ENCODE results near the gene SCUBE2. TPM values are rescaled to one million over a fixed set of nuclear protein-coding genes. Genes with fewer than 3 reads are reported as not detected.

Gene SCUBE2
- polyA plus RNA-seq, 2 of the 4 experiments (the other 2 are of a cell fraction): 0.49 to 0.63 TPM

GRCh38 chr11:9118277-9118676 lies 26.9 kb upstream of the SCUBE2 start:
- CTCF ChIA-PET: interaction anchor here (1.4 to 1.9 kb wide), 2 partner anchors 19 to 25 kb away, joined by 3 to 14 read pairs; no protein-coding TSS in a partner anchor
- POLR2A ChIA-PET: no interaction called here
- FAIRE-seq: no peak
- Histone ChIP-seq H3K4me3 (no peak overlapping the region), H3K9me3 (peaks cover 6% of the 10 kb centered on the region; the same call in 2 of the 3 replicates), H3K4me2 (no peak overlapping the region), H3K4me1 (no peaks in the 10 kb centered on the region), H3K27ac (no peak overlapping the region)
- TF ChIP-seq RCOR1 (IDR thresholded peaks at IDR 0.05; ENCODE audit: low read depth, low read length): no peak
- no peak for ATAC-seq
- WGBS (ENCODE audit: missing lambda C conversion rate): 83% methylated on average over 2 of the region's 2 CpGs
- DNase-seq (ENCODE audit: low read depth in 1 of 2, low spot score in 1 of 2): no peak

GRCh38 chr11:9112075-9112474 lies 20.7 kb upstream of the SCUBE2 start:
- H3K9me3 ChIP-seq: peaks cover 22% of the 10 kb centered on the region; the same call in 2 of the 3 replicates
- H3K27ac ChIP-seq: no peak overlapping the region
- no peak for DNase-seq (ENCODE audit: low read depth in 1 of 2, low spot score in 1 of 2)
- no peak for FAIRE-seq
- ChIA-PET CTCF (interaction anchor here (1.1 to 3.3 kb wide), 2 partner anchors 26 to 97 kb away, joined by 4 to 12 read pairs; no protein-coding TSS in a partner anchor), POLR2A (no interaction called here)
- TF ChIP-seq REST (IDR thresholded peaks at IDR 0.05): no peak
- no peak for TF ChIP-seq HOXB5 (CRISPR knock-in tag; IDR thresholded peaks at IDR 0.05)
- TF ChIP-seq HMGXB4 (CRISPR knock-in tag; IDR thresholded peaks at IDR 0.05; ENCODE audit: borderline replicate concordance): no peak
- no peak for TF ChIP-seq MAX (IDR thresholded peaks at IDR 0.05)
- TF ChIP-seq, protein P1, sequence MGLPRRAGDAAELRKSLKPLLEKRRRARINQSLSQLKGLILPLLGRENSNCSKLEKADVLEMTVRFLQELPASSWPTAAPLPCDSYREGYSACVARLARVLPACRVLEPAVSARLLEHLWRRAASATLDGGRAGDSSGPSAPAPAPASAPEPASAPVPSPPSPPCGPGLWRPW (IDR thresholded peaks at IDR 0.05): no peak
- TF ChIP-seq SMC3 (IDR thresholded peaks at IDR 0.05): no peak
- TF ChIP-seq TP53 (CRISPR knock-in tag; IDR thresholded peaks at IDR 0.05): no peak
- no peak for TF ChIP-seq CHD2 (IDR thresholded peaks at IDR 0.05; ENCODE audit: low read length, partially characterized antibody)
- no peak for TF ChIP-seq SREBF2 (IDR thresholded peaks at IDR 0.05)
- no peak for ATAC-seq
- no peak overlapping the region for H3K4me2 ChIP-seq
- no peaks in the 10 kb centered on the region for H3K4me1 ChIP-seq
- WGBS (ENCODE audit: missing lambda C conversion rate): 54% methylated on average over 2 of the region's 2 CpGs
- H3K4me3 ChIP-seq: no peak overlapping the region

DNA sequence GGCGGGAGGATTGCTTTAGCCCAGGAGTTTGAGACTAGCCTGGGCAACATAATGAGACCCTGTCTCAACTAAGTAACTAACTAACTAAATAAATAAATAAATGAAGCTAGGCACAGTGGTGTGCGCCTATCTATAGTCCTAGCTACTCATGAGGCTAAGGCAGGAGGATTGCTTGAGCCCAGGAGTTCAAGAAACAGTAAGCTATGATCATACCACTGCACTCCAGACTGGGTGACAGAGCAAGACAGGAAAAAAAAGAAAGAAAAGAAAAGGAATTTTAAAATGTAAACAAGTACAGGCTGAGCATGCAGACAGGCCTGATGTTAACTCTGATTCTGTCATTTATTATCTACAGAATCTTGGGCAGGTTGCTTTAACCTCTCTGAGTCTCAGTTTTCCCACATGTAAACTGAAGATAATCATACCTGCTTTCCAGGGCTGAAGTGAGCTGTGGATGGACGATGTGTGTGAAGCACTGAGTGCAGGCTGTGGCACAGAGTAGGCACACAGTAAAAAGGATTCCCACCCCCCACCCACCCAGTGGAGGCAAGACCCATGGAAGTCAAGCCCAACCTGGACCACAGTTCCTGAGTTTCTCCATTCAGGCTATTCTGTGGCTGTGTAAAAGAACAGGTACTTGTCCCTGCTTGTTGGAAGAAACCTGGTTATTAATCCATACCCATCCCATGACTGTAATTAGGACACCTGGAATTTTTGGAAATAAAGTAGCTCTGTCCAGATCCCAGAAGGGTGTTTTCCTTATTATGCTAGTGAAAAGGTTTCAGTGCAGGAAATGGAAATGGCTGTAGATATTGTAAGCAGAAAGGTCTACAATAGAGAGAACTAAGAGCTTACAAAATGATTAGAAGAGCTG lies 18.7 kb upstream of the SCUBE2 start:
- ATAC-seq: no peak

More for the DNA sequence above, 18.7 kb upstream of the SCUBE2 start:
- no peak for TF ChIP-seq GATA3 (IDR thresholded peaks at IDR 0.05; ENCODE audit: borderline replicate concordance)
- TF ChIP-seq, protein P2, sequence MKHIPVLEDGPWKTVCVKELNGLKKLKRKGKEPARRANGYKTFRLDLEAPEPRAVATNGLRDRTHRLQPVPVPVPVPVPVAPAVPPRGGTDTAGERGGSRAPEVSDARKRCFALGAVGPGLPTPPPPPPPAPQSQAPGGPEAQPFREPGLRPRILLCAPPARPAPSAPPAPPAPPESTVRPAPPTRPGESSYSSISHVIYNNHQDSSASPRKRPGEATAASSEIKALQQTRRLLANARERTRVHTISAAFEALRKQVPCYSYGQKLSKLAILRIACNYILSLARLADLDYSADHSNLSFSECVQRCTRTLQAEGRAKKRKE (CRISPR knock-in tag; IDR thresholded peaks at IDR 0.05; ENCODE audit: low read depth): no peak
- TF ChIP-seq ESRRA (IDR thresholded peaks at IDR 0.05; ENCODE audit: borderline replicate concordance, low read length): no peak
- no peak for TF ChIP-seq EHF (CRISPR knock-in tag; IDR thresholded peaks at IDR 0.05)
- TF ChIP-seq SMC3 (IDR thresholded peaks at IDR 0.05): no peak
- TF ChIP-seq RNF2 (IDR thresholded peaks at IDR 0.05; ENCODE audit: borderline replicate concordance, low read depth): no peak
- TF ChIP-seq RCOR1 (IDR thresholded peaks at IDR 0.05; ENCODE audit: low read depth, low read length): no peak
- no peak for TF ChIP-seq FOXS1 (CRISPR knock-in tag; IDR thresholded peaks at IDR 0.05)
- no peak for TF ChIP-seq HOXB5 (CRISPR knock-in tag; IDR thresholded peaks at IDR 0.05)
- TF ChIP-seq HMGXB4 (CRISPR knock-in tag; IDR thresholded peaks at IDR 0.05; ENCODE audit: borderline replicate concordance): no peak
- no peak for DNase-seq (ENCODE audit: low read depth in 1 of 2, low spot score in 1 of 2)
- 85% methylated on average over 3 of the region's 3 CpGs for WGBS (ENCODE audit: missing lambda C conversion rate)
- FAIRE-seq: no peak
- H3K4me1 ChIP-seq: no peaks in the 10 kb centered on the region
- H3K27ac ChIP-seq: no peak overlapping the region
- ChIA-PET CTCF (interaction anchor here (0.8 to 3.3 kb wide), 6 partner anchors 10 to 94 kb away, joined by 3 to 12 read pairs (median 4); no protein-coding TSS in a partner anchor), POLR2A (no interaction called here)
- H3K4me2 ChIP-seq: no peak overlapping the region
- H3K9me3 ChIP-seq: peaks cover 22% of the 10 kb centered on the region; the same call in 2 of the 3 replicates
- no peak overlapping the region for H3K4me3 ChIP-seq

All from A549 (cell line).